Panc1 (cell line): Measurements from ENCODE around the gene KDM5C. TPM values are rescaled to one million over a fixed set of nuclear protein-coding genes. Genes with fewer than 3 reads are reported as not detected.

Source experiments
- ATAC-seq: fragments of 200-7000 bp; cut with Tn5 transposase; 2 replicates; pipeline ENCODE4 v1.9.1; 2020; ENCODE audit warnings: mild to moderate bottlenecking, moderate library complexity
- BruUV-seq: library from RNA; stranded (reverse); fragments of 400-500 nt; replicated peaks from 2 replicates; lab custom pipeline; 2021; lab: Mats Ljungman, UMichigan
- CTCF ChIA-PET: fragments of 300-600 bp; sonication (Branson Sonifier 250); formaldehyde crosslinking; loops from one replicate; lab custom pipeline; 2022; ENCODE audit warnings: antibody characterized with exemption; lab: Charles Lee
- POLR2A ChIA-PET: fragments of 300-600 bp; sonication (Branson Sonifier 250); formaldehyde crosslinking; loops from one replicate; lab custom pipeline; 2022; ENCODE audit warnings: antibody characterized with exemption; lab: Charles Lee
- DNase-seq: peaks from one replicate; pipeline ENCODE4 v3.0.0-alpha.2; 2010; ENCODE audit warnings: low read depth, low spot score
- H3K27ac ChIP-seq: 2 replicates; pipeline ENCODE4 v1.5.1; 2011; ENCODE audit warnings: mild to moderate bottlenecking, low read length, inconsistent platforms
- H3K27me3 ChIP-seq: fragments of 200-500 bp; sonication (Bioruptor generic); 2 replicates; pipeline ENCODE4 v1.6.0; 2014; ENCODE audit warnings: low read length, inconsistent platforms; ENCODE audit not compliant: control insufficient read depth, insufficient read depth
- H3K36me3 ChIP-seq: fragments of 200-500 bp; sonication (Bioruptor generic); 2 replicates; pipeline ENCODE4 v1.5.1; 2014; ENCODE audit warnings: inconsistent platforms, mild to moderate bottlenecking, low read length, moderate library complexity; ENCODE audit not compliant: control insufficient read depth, insufficient read depth
- H3K4me1 ChIP-seq: 2 replicates; pipeline ENCODE4 v1.5.1; 2011; ENCODE audit warnings: inconsistent platforms, mild to moderate bottlenecking, low read length, moderate library complexity; ENCODE audit not compliant: control insufficient read depth, insufficient read depth
- H3K4me3 ChIP-seq, 2 experiments: 2 replicates each; pipeline ENCODE4 v1.5.1; 2011 to 2012; ENCODE audit warnings: low read depth in 2 of 2, low read length in 2 of 2, mild to moderate bottlenecking in 2 of 2, inconsistent platforms in 1 of 2, moderate library complexity in 1 of 2
- H3K9me3 ChIP-seq: fragments of 200-500 bp; sonication (Bioruptor generic); 2 replicates; pipeline ENCODE4 v1.5.1; 2014; ENCODE audit warnings: low read depth, mild to moderate bottlenecking, inconsistent platforms, low read length, moderate library complexity; ENCODE audit not compliant: control insufficient read depth, insufficient read depth
- CTCF ChIP-seq: fragments of 450-650 bp; IDR thresholded peaks from 2 replicates; pipeline ENCODE4 v1.5.1; 2017; ENCODE audit warnings: mild to moderate bottlenecking
- POLR2AphosphoS5 ChIP-seq: IDR thresholded peaks from 2 replicates; pipeline ENCODE4 v1.6.1; 2012; ENCODE audit warnings: mild to moderate bottlenecking, low read depth, low read length, moderate library complexity
- SIN3A ChIP-seq: IDR thresholded peaks from 2 replicates; pipeline ENCODE4 v1.6.1; 2012; ENCODE audit warnings: low read depth, mild to moderate bottlenecking, low read length, moderate library complexity, borderline replicate concordance; ENCODE audit not compliant: insufficient read depth
- TCF7L2 ChIP-seq: IDR thresholded peaks from 2 replicates; pipeline ENCODE4 v1.6.1; 2011; ENCODE audit warnings: mild to moderate bottlenecking, low read depth, low read length, inconsistent platforms
- in situ Hi-C: cut with HindIII; loops from 2 replicates; pipeline ENCODE4 v1.10.0; 2016; ENCODE audit warnings: low sequenced_read_pairs, low pct_unique_long_range_greater_than_20kb
- intact Hi-C: fragments of 100-400 bp; cut with micrococcal nuclease; formaldehyde crosslinking; loops from one replicate; pipeline ENCODE4 v1.10.0; 2022; ENCODE audit not compliant: unreplicated experiment
- total RNA-seq: library from RNA; stranded (reverse); gene quantifications from one replicate; pipeline ENCODE4 v1.2.1, GENCODE V29; 2021; ENCODE audit not compliant: unreplicated experiment
- TF ChIP-seq, protein P1 (sequence below), 2 experiments: IDR thresholded peaks; 2 replicates each; pipeline ENCODE4 v1.6.1; 2011 to 2012; ENCODE audit warnings: low read depth in 2 of 2, control low read depth in 1 of 2, low read length in 1 of 2, mild to moderate bottlenecking in 1 of 2, moderate library complexity in 1 of 2; ENCODE audit not compliant: insufficient read depth in 1 of 2

The KDM5C gene
- total RNA-seq, 1 experiment from 2014 or later: 104 TPM

- in situ Hi-C loops: no loop called here
- CTCF ChIA-PET: no interaction called here
- H3K36me3 ChIP-seq: no peaks in the 10 kb centered on the region
- no TSS peak for BruUV-seq
- POLR2A ChIA-PET: interaction anchor here (0.6 kb wide), 1 partner anchor 85 kb away, joined by 10 read pairs; no protein-coding TSS in a partner anchor
- no peak overlapping the region for H3K4me3 ChIP-seq
- no peaks in the 10 kb centered on the region for H3K27me3 ChIP-seq
- no peak for DNase-seq
- no peak for ATAC-seq
- TF ChIP-seq, protein P1, sequence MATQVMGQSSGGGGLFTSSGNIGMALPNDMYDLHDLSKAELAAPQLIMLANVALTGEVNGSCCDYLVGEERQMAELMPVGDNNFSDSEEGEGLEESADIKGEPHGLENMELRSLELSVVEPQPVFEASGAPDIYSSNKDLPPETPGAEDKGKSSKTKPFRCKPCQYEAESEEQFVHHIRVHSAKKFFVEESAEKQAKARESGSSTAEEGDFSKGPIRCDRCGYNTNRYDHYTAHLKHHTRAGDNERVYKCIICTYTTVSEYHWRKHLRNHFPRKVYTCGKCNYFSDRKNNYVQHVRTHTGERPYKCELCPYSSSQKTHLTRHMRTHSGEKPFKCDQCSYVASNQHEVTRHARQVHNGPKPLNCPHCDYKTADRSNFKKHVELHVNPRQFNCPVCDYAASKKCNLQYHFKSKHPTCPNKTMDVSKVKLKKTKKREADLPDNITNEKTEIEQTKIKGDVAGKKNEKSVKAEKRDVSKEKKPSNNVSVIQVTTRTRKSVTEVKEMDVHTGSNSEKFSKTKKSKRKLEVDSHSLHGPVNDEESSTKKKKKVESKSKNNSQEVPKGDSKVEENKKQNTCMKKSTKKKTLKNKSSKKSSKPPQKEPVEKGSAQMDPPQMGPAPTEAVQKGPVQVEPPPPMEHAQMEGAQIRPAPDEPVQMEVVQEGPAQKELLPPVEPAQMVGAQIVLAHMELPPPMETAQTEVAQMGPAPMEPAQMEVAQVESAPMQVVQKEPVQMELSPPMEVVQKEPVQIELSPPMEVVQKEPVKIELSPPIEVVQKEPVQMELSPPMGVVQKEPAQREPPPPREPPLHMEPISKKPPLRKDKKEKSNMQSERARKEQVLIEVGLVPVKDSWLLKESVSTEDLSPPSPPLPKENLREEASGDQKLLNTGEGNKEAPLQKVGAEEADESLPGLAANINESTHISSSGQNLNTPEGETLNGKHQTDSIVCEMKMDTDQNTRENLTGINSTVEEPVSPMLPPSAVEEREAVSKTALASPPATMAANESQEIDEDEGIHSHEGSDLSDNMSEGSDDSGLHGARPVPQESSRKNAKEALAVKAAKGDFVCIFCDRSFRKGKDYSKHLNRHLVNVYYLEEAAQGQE (IDR thresholded peaks at IDR 0.05; ENCODE audit: insufficient read depth in 1 of 2, low read depth in 2 of 2, low read length in 1 of 2): no peak
- TF ChIP-seq CTCF (no peak), POLR2AphosphoS5 (no peak), TCF7L2 (no peak), SIN3A (no peak)
- H3K4me1 ChIP-seq: no peaks in the 10 kb centered on the region
- intact Hi-C loops: no loop called here
- no peak overlapping the region for H3K27ac ChIP-seq
- 0 out of 2 replicates have a peak, but pooled peaks cover 3% of the 10 kb centered on the region for H3K9me3 ChIP-seq
These were observed 65.8 kb downstream of the KDM5C start for GRCh38 chrX:53159184-53159583.

GRCh38 chrX:53156207-53156596 is 68.8 kb downstream of the KDM5C start:
- ChIA-PET CTCF (no interaction called here), POLR2A (no interaction called here)
- H3K36me3 ChIP-seq: no peaks in the 10 kb centered on the region
- TF ChIP-seq CTCF: no peak
- no peak for TF ChIP-seq SIN3A
- TF ChIP-seq, protein P1 (IDR thresholded peaks at IDR 0.05; ENCODE audit: insufficient read depth in 1 of 2, low read depth in 2 of 2, low read length in 1 of 2): no peak
- no peak for TF ChIP-seq POLR2AphosphoS5
- no peak for TF ChIP-seq TCF7L2
- no TSS peak for BruUV-seq
- intact Hi-C loops (no loop called here), in situ Hi-C loops (no loop called here)
- no peaks in the 10 kb centered on the region for H3K4me1 ChIP-seq
- H3K4me3 ChIP-seq: no peak overlapping the region
- DNase-seq: no peak
- H3K27me3 ChIP-seq: no peaks in the 10 kb centered on the region
- H3K27ac ChIP-seq: no peak overlapping the region
- H3K9me3 ChIP-seq: 0 out of 2 replicates have a peak, but pooled peaks cover 3% of the 10 kb centered on the region
- no peak for ATAC-seq
